Measurements from ENCODE around the gene TEAD3. TPM values are rescaled to one million over a fixed set of nuclear protein-coding genes. Genes with fewer than 3 reads are reported as not detected.
"Not testable (repeated sequence)": the region's sequence is repeated elsewhere in the genome, so short reads cannot be mapped to it uniquely, and the experiment has no call there.

TEAD3 gene
- total and polyA plus RNA-seq, 10 of the 15 experiments (the other 5 are each of a cell fraction or from before 2014, with no cell fraction given) = 0.02 to 0.28 (median 0.18) TPM; not detected in 5

- TF ChIP-seq PRDM15 (CRISPR knock-in tag; IDR thresholded peaks at IDR 0.05) = no peak
Measured at GRCh38 chr6:35516712-35517111, 19.8 kb upstream of the TEAD3 start (continued).

DNA sequence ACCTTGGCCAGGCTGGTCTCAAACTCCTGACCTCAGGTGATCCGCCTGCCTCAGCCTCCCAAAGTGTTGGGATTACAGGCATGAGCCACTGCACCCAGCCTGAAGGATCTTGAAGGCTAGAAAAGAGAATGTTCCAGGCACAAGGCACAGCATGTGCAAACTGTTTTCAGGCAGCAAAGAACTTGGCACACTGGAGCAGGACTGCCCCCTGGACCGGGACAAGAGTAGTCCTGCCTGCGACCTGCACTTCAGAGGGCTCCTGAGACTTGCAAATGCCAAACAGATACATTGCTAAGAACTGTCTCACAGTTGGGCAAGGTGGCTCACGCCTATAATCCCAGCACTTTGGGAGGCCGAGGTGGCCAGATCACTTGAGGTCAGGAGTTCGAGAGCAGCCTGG is 19.1 kb upstream of the TEAD3 start:
- H3K4me2 ChIP-seq (ENCODE audit: control insufficient read depth, insufficient read depth); BruUV-seq (replicated peaks); H3K27ac ChIP-seq (ENCODE audit: control insufficient read depth, insufficient read depth); RAD21 ChIA-PET (ENCODE audit: unreplicated experiment); H3K9ac ChIP-seq (ENCODE audit: control insufficient read depth, insufficient read depth, low read length); FAIRE-seq; SMC1A ChIA-PET (ENCODE audit: uncharacterized antibody, unreplicated experiment); H3K27me3 ChIP-seq (replicated peaks in 1 of 2; ENCODE audit: control insufficient read depth in 2 of 2, insufficient read depth in 2 of 2, low read length in 1 of 2); H2AFZ ChIP-seq (ENCODE audit: control insufficient read depth, low read depth, low read length); H3K79me2 ChIP-seq (ENCODE audit: control insufficient read depth, insufficient read depth, low read length); H3K9me3 ChIP-seq (replicated peaks; ENCODE audit: control insufficient read depth, insufficient read depth, low read length); H3K4me1 ChIP-seq (ENCODE audit: control insufficient read depth, insufficient read depth, low read length); H3K4me3 ChIP-seq; intact Hi-C loops (cut with micrococcal nuclease; ENCODE audit: unreplicated experiment); in situ Hi-C loops (cut with MboI); H4K20me1 ChIP-seq (ENCODE audit: control insufficient read depth, insufficient read depth); ATAC-seq; H3K36me3 ChIP-seq (ENCODE audit: control insufficient read depth in 2 of 2, insufficient read depth in 2 of 2, low read length in 1 of 2); DNase-seq (ENCODE audit: low read depth, low spot score): not testable (repeated sequence)
- WGBS (ENCODE audit: insufficient coverage, insufficient replicate concordance, low lambda C conversion rate, missing lambda C conversion rate) = 31% methylated on average over 6 of the region's 6 CpGs
- ChIA-PET CTCF (interaction anchor here (0.9 kb wide), 1 partner anchor 174 kb away, joined by 3 read pairs; the partner anchor contains the start of gene PPARD), POLR2A (interaction anchor here (0.6 kb wide), 1 partner anchor 414 kb away, joined by 3 read pairs; no protein-coding TSS in a partner anchor)

Data from GM12878 (cell line).